GM15510 (cell line): ENCODE data around the gene EHD3.

Source experiments
- POLR2A ChIP-seq: IDR thresholded peaks from 3 replicates; pipeline ENCODE4 v1.6.1; 2011; ENCODE audit warnings: borderline replicate concordance; ENCODE audit not compliant: insufficient read length; ENCODE audit errors: extremely low read depth

The EHD3 gene

DNA sequence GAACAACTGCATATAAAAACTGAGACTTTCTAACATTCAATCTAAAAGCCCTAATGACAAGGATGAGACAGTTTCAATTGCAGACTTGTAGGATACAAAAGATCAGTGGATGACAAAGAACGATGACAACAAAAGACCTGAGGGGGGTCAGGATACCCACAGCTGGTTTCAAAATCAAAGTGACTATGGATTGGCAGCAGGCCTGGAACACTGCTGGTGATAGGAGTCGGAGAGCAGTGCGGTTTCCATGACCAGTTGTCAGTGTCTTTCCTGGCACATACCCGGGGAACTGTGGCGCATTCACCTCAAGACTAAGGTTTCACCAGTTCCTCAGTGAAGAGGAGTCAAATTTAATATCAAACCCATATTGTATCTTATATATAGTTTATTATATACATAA lies 42.0 kb downstream of the EHD3 start:
- TF ChIP-seq POLR2A: no peak

DNA sequence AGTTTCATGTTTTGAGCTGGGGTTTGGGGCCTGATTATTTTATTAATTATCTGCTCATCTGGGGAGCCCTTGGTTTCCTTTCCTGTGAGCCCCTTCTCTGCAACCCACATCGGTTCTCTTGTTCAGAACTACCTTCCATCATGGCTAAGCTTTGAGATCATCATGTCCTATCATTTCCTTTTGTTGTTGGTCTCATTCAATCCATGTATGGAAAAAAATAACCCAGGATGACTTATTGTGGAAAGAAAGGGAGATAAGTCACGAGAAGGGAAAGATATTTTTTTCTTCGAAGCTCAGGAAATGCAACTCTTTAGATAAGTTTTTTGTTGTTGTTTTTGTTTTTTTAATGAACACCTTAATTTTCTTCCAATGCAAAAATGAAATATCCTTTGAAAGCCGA lies 43.7 kb downstream of the EHD3 start:
- TF ChIP-seq POLR2A: no peak

DNA sequence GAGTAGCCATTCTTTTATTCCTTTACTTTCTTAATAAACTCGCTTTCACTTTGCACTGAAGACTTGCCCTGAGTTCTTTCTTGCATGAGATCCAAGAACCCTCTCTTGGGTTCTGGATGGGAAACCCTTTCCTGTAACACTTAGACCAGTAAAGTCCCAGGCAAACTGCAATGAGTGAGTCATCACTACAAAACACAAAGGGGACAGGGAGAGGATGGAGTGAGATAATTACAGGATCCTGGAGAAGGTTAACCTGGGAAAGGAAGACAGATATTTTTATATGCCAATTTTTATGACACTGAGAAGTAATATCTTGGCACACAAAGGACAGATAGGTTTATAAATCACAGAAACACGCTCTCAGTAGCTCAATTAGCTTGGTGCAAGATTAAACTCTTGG lies 48.7 kb downstream of the EHD3 start:
- no peak for TF ChIP-seq POLR2A

DNA sequence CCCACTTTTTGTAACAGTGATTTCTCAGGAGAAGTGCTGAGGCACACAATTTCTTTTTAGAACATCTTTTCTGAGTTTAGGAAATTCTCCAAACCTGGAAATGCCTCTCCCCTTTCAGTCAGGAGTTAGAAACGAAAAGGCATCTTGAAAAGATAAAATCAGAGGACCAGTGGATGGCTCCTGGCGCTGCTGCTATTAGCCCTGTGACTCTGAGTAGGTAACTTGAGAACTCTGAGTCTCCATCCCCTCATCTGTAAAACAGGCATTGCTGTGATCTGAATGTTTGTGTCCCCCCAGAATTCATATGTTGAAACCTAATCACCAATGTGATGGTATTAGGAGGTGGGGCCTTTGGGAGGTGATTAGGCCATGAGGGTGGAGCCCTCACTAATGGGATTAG lies 50.2 kb downstream of the EHD3 start:
- no peak for TF ChIP-seq POLR2A

DNA sequence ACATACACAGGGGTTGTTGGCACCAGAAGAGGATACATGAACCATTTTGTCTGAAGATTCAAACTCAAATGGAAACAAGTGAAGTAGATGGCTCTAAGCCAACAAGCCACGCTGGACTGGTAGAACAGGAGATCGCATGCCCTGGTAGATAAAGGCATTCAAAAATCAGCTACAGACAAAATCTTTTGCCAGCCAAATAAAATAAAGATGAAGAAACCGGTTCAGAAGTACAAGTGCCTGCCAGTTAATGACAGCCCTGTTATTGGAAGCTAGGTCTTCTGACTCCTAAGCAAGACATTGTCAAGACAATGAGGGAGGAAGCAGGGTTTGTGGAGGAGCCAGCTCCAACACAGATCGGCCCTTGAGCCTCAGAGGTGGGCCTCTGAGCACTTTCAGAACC lies 52.3 kb downstream of the EHD3 start:
- TF ChIP-seq POLR2A: no peak

DNA sequence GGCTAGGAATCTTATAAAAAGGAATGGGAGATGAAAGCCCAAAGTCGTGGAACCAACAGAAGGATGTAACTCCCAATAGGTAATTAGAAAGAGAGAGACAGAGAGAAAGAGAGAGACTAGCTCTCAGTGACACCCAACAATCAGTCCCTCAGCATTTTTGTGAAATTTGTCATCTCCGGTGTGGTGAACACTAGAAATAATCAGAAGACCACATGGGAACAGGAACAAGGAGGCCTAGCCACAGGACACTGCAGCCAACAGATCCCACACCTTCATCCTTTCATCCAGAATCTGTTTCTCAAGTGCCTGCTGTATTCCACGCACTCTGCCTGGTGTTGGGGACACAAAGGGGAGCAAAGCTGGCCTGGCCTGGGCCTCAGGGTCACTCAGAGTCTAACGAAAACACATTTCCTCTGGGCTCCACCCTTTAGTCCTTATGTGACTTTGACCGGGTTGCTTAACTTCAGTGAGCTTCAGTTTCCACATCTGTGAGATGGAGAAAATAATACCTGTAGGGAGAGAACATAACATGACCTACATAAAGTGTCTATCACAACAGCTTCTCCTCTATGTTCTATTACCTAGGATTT lies 53.1 kb downstream of the EHD3 start:
- no peak for TF ChIP-seq POLR2A

DNA sequence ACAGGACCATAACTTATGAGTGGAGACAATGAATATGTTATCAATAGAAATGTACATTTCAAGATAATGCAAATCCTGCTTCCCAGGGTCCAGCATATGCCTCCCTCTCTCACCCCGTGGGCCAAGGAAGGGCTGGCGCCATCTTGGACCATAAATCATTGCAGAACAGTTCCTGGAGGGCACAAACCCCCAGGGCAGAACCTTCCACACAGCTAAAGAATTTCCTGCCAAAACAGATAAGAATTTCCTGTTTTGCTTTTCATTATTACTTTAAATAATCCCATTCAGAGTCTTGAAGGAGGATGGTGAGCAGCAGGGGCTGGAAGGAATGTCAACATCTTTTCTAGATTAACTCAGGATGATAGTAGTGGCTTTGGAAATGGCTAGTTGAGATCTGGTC lies 53.7 kb downstream of the EHD3 start:
- no peak for TF ChIP-seq POLR2A

DNA sequence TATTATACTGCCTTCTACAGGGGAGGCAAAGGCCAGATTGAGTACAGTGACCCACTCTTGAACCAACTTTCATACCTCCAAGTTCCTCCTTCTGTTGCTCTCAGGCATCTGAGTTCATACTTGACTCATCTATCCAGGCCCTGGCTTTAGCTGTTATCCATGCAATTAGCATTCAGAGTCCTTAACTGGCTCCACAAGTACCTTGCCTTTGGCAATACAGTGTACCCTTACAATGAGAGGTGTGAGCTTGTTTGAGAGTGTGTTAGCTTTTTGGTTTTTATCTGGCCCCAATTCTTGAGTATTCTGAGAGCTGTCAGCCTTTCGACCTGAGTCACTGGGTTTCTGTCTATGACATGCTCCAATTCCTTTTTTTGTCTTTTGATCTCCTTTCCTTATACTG lies 60.2 kb downstream of the EHD3 start:
- no peak for TF ChIP-seq POLR2A

DNA sequence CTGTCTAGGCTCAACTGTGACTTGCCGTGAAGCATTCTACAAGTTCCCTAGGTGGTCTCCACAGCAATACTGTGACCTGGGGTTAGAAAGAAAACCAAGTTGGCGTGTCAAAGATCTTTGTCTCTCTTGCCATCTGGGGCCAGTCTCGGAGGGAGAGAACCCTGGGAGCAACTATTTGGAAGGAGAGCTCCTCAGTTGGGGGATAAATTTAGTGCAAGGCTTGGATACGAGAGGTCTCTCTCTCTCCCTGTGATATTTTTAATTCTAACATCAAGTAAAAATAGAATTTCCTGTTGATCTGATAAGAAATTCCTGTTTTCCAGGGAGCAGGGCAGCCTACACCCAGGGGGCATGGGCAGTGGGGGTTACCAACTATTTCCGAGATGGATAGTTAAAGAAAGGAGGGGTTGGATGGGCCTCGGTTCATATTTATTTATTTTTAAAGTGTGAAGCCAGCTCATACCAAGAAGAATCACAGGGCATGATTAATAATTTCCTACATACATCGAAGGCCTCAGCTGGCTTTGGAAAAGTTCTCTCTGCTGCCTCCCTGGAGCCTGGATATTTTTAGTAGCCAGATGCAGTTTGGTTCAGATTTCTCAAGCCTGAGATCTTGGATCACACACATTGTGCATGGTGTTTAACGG lies 62.8 kb downstream of the EHD3 start:
- TF ChIP-seq POLR2A: no peak

DNA sequence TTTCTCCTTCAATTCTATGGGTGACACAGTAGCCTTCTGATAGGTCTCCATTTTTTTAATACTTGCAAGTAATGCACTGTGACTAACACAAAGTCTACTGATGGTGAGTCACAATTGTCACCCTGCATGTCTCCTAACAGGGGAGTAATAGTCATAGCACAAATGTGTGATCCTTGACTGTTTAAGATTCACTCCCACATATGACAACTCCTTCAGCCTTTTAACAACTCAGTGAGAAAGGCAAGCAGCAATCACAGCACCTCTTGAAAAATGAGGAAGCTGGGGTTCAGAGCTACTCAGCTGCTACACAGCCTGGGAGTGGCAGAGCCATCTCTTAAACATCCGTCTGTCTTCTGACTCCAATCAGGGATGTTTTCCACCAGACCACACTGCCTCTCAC lies 63.8 kb downstream of the EHD3 start:
- no peak for TF ChIP-seq POLR2A

DNA sequence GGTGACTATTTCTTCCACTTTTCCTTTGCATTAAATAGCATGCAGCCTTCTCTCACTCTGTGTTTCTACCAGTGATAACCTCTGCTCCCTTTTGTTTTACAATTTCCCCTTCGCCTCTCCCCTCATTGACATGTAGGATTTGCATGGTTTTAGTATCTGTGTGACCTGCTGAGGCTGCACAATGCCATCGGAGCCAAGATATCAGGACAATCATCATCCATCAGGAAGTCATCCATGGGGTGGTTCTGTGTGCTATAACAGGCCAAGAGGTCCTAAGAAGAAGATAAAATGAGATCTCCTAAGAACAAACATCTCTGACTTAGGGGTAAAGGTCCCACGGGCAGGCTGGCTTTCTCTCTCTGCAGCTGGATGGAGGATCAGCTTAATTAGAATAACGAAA lies 65.6 kb downstream of the EHD3 start:
- TF ChIP-seq POLR2A: no peak

DNA sequence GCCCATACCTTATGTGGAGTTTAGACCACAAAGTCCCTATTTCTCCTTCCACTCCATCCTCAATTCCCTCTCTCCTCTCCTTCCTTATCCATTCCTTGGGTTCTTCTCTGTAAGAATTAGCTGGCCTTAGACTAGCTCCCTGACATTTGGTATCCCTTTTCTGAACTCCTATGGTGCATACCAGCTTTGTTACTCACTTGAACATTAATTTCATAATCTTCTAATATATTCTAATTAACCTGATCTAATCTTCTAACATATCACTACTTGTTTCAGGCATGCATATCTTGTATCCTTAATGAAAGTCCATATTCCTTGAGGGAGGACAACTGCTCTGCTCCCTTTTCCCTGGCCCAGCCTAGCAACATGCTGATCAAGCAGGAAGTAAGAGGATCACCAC lies 66.4 kb downstream of the EHD3 start:
- TF ChIP-seq POLR2A: no peak

DNA sequence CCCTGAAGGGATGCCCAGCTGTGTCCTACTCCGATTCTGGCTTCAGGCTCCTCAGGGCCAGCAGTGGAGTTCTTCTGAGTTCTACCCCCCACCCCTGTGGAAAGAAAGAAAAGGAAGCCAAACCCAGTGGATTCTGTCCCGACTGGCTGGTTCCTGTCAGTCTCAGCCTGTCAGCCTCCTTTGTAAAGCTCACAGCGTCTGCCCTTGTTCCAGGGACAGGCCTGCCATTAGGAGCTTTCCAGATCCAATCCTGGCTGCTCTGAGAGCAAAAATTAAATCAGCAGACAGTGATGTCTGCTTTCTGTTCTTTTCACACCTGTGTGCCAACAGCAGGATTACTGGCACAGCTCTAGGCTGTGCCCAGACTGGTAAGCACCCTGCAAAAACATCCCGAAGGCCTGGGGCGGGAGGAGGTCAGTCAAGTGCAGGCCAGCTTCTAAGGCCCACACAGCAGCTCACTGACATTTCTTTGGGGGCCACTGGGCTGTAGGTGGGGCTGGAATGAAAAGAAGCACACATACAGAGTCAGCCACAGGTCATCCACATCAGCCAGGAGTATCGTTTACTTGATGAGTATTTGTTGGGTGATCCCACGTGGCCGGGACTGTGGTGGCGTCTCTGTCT lies 69.1 kb downstream of the EHD3 start:
- TF ChIP-seq POLR2A: no peak

DNA sequence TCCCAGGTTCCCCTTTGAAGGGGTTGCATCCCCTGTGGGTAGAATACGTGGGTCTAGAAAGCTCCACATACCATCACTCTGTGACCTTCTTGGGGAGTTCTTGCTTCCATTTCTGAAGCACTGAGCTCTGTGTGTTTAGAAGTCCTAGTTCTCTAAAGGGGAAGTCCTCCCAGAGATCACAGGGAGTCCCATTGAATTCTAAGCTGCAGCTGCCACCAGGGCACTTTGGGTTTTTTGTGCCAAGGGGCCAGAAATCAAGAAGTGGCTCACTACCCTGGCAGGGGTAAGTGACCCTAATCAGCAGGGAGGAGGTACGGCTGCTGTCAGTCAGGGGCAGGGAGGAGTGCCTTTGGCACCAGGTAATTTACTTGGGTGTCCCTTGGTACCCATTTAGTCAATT lies 70.9 kb downstream of the EHD3 start:
- TF ChIP-seq POLR2A: no peak

DNA sequence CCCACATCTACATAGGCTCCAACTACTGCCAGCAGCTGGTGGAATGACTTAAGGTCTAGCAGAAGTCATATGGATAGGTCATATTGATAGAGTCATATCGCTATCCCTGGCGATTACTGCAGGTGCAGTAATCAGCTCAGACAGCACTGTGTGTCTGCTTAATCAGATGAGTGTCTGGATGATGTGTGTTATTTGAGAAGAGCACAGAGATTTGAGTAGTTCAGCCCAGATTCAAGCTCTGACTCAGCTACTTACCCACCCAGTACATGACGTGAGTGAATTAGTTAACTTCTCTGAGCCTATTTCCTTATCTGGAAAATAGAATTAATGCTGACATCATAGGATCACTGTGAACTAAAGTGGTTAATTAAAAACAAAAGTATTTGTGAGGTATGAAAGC lies 78.9 kb downstream of the EHD3 start:
- TF ChIP-seq POLR2A: no peak

DNA sequence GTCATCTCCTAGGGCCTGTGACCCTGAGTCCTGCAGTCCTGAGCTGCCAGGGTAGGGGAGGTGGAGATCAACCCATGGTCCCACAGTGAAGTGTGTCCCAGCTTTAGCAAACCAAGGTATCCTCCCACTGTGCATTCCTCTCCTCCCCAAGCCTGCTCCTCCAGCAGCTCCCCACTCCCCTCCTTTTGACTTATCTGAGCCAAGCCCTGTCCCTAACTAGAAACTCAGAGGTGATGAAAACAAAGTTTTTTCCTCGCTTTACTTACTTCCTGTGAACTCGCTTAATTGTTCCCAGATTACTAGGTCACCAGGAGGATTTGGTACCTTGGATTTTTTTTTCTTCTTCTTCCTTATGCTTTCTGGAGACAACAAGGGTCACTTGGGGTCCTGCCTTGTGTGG lies 80.8 kb downstream of the EHD3 start:
- TF ChIP-seq POLR2A: no peak
